Brain microvascular endothelial cell (primary cell): ENCODE data around the gene NPR3.

Experiments used
- DNase-seq: peaks from one replicate; pipeline ENCODE4 v3.0.0-alpha.2; 2020
- H3K27ac ChIP-seq: fragments of 250-450 bp; sonication (Bioruptor Pico); 2 replicates; pipeline ENCODE4 v1.5.1; 2020; ENCODE audit warnings: mild to moderate bottlenecking, moderate library complexity
- H3K27me3 ChIP-seq: fragments of 250-450 bp; sonication (Bioruptor Pico); replicated peaks from 2 replicates; pipeline ENCODE4 v1.5.1; 2020; ENCODE audit warnings: mild to moderate bottlenecking
- H3K36me3 ChIP-seq: fragments of 250-450 bp; sonication (Bioruptor Pico); replicated peaks from 2 replicates; pipeline ENCODE4 v1.5.1; 2020; ENCODE audit warnings: mild to moderate bottlenecking
- H3K4me3 ChIP-seq: 2 replicates; pipeline ENCODE4 v1.5.1; 2011; ENCODE audit warnings: low read depth, mild to moderate bottlenecking, control low read depth, low read length, moderate library complexity
- CTCF ChIP-seq: IDR thresholded peaks from 2 replicates; pipeline ENCODE4 v1.5.1; 2011; ENCODE audit warnings: low read depth, mild to moderate bottlenecking, moderate library complexity, low read length, control low read depth, inconsistent platforms; ENCODE audit errors: missing control alignments
- in situ Hi-C: cut with HindIII; loops from 2 replicates; pipeline ENCODE4 v1.10.0; 2017; ENCODE audit warnings: low sequenced_read_pairs, low pct_ligation_motif_present

Gene NPR3

DNA sequence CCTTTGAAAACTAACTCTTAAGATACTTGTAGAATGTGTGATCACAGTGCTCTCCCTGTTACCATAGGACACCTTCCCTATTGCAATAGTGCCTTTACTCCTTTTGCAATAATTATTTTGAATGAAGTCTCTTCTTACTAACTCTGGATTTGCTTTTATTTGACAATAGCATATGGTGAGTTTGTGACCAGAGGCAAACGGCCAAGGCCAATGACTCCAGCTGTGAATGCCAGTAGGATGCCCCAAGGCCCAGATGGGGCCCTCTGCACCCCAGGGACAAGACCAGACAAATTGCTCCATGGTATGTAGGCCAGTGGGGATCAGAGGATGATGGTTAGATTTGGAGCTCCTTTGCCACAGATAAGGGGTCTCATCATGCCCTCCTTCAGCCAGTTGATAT lies 116.9 kb downstream of the NPR3 start:
- no peak overlapping the region for H3K4me3 ChIP-seq
- in situ Hi-C loops, result no loop called here
- H3K27ac ChIP-seq, result no peak overlapping the region
- TF ChIP-seq CTCF, result no peak
- H3K36me3 ChIP-seq, result no peaks in the 10 kb centered on the region
- DNase-seq, result no peak
- no peaks in the 10 kb centered on the region for H3K27me3 ChIP-seq

DNA sequence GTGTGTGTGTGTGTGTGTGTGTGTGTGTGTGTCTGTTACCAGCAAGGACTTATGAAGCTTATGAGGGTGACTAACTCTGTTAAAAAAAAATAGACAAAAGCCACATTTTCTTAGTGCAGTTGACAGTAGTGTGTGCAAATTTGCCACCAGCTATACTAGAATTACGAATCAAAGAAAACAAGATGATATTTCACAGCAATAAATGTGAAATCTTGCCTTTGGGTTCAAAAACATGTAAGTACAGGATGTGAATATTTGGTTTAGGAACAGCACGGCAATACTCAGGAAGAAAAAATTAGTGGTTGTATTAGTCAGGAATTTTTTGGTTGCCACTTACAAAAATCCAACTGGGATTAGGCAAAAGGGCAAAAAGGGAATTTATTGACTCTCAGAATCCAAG lies 117.4 kb downstream of the NPR3 start:
- in situ Hi-C loops, result no loop called here
- no peak for DNase-seq
- no peak overlapping the region for H3K27ac ChIP-seq
- no peaks in the 10 kb centered on the region for H3K27me3 ChIP-seq
- TF ChIP-seq CTCF, result no peak
- no peak overlapping the region for H3K4me3 ChIP-seq
- no peaks in the 10 kb centered on the region for H3K36me3 ChIP-seq

DNA sequence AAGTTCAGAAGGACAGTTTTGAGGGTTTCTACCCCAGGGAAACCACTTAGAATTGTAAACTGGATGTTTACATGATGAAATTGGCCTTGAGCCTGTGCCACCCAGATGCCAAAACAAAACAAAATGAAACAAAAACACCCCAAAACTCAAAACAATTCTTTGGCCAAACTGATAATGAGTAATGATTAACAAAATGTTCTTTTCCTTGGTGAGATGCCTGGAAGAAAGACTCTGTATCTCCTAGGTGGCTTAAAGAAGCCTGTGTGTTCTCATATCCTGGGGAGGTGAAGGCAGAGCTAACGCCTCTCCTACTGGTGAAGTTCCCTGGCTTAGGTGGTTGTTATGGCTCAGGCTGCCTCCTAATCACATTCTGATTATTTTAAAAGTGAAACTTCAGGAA lies 120.5 kb downstream of the NPR3 start:
- no peak overlapping the region for H3K27ac ChIP-seq
- no peak for DNase-seq
- H3K36me3 ChIP-seq, result no peaks in the 10 kb centered on the region
- H3K4me3 ChIP-seq, result no peak overlapping the region
- no peaks in the 10 kb centered on the region for H3K27me3 ChIP-seq
- in situ Hi-C loops, result no loop called here
- no peak for TF ChIP-seq CTCF

GRCh38 chr5:32833127-32833526 lies 122.0 kb downstream of the NPR3 start:
- Histone ChIP-seq H3K36me3 (no peaks in the 10 kb centered on the region), H3K27me3 (no peaks in the 10 kb centered on the region), H3K27ac (no peak overlapping the region), H3K4me3 (no peak overlapping the region)
- no peak for DNase-seq
- in situ Hi-C loops, result no loop called here
- TF ChIP-seq CTCF, result no peak

DNA sequence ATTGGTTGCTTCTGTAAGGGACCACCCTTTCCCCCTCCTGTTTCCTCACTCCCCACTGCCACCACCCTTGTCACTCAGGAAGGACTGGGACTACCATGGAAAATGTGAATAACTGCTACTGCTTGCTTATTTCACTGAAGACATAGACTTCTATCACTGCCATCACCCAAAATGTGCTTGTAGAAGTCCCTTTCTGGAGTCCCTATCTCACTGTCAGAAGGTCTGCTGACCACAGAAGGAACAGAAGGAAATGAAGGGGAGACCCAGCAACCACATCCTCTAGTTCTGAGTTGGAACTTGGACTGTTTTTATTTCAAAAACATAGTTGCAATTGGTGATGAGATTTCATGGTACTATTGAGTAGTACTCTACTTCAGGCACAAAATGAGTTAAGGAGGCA lies 122.5 kb downstream of the NPR3 start:
- DNase-seq, result no peak
- no peak for TF ChIP-seq CTCF
- in situ Hi-C loops, result no loop called here
- Histone ChIP-seq H3K36me3 (no peaks in the 10 kb centered on the region), H3K4me3 (no peak overlapping the region), H3K27me3 (no peaks in the 10 kb centered on the region), H3K27ac (no peak overlapping the region)

- no peak for DNase-seq
- Histone ChIP-seq H3K27ac (no peak overlapping the region), H3K27me3 (no peaks in the 10 kb centered on the region), H3K36me3 (no peaks in the 10 kb centered on the region), H3K4me3 (no peak overlapping the region)
- TF ChIP-seq CTCF, result no peak
- in situ Hi-C loops, result no loop called here
Observed at GRCh38 chr5:32834251-32834650, 123.1 kb downstream of the NPR3 start.
